Peyer's patch (tissue), 4 donors: ENCODE data around the gene THRB.

Experiments used
- POLR2A ChIP-seq, 2 donors: fragments of 450-650 bp; IDR thresholded peaks; one replicate each; pipeline ENCODE4 v1.5.1; 2017; ENCODE audit warnings: antibody characterized with exemption in 2 of 2, mild to moderate bottlenecking in 2 of 2, moderate library complexity in 2 of 2
- TF ChIP-seq, protein P1 (sequence below), 6 experiments: fragments of 450-650 bp in 4 of 6; fragments of 200-600 bp in 2 of 6; sonication (generic) in 1 of 6; IDR thresholded peaks; one replicate each; pipeline ENCODE4 v1.5.1; 2017 to 2019; ENCODE audit warnings: antibody characterized with exemption in 6 of 6, mild to moderate bottlenecking in 3 of 6, moderate library complexity in 1 of 6

DNA sequence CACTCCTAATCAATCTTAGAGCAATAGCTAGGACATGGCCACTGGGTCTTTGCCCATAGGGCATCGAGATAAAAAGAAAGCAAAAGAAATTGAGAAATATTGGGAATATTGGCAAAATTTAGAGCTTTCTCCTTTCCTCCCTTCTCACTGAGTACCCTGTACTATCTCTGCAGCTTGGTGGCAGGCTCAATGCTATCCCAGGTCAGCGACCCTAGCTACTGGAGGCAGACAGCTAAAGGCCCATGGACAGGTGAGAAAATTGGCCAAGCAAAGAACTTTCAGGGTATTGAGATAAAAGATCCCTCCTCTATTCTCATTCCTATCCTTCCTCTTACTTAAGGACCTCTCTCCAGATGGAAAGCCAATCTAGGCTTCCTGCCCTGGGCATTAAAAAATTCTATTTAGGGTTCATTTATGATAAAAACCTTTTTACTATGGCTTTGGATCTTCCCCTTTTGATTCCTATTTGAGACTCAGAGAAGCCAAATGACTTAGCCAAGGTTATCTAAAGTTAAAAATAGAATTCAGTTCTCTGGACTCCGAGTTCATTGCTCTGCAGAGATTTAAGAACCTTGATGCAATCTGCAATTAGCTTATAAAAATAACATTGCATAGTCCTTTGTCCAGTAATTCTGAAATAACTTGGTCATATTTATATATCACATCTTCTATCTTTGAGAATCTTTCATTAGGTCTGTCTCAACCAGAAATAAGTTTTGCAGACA is 75.4 kb downstream of the THRB start:
- TF ChIP-seq, protein P1, sequence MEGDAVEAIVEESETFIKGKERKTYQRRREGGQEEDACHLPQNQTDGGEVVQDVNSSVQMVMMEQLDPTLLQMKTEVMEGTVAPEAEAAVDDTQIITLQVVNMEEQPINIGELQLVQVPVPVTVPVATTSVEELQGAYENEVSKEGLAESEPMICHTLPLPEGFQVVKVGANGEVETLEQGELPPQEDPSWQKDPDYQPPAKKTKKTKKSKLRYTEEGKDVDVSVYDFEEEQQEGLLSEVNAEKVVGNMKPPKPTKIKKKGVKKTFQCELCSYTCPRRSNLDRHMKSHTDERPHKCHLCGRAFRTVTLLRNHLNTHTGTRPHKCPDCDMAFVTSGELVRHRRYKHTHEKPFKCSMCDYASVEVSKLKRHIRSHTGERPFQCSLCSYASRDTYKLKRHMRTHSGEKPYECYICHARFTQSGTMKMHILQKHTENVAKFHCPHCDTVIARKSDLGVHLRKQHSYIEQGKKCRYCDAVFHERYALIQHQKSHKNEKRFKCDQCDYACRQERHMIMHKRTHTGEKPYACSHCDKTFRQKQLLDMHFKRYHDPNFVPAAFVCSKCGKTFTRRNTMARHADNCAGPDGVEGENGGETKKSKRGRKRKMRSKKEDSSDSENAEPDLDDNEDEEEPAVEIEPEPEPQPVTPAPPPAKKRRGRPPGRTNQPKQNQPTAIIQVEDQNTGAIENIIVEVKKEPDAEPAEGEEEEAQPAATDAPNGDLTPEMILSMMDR (IDR thresholded peaks at IDR 0.05) = no peak
- no peak for TF ChIP-seq POLR2A (IDR thresholded peaks at IDR 0.05)
